ENCODE measurements around the gene CCDC40.

CCDC40 gene

GRCh38 chr17:80101011-80101945 is 64.8 kb downstream of the CCDC40 start, which contains the start of gene GAA:
Gene GAA, plus strand, starts transcription at chr17:80101581. Its CDS starts 3,006 bp downstream, at chr17:80104587.
- DNase-seq (ENCODE audit: low read depth in 1 of 2, low spot score in 1 of 2): peak; percentile 82 to 86

DNA sequence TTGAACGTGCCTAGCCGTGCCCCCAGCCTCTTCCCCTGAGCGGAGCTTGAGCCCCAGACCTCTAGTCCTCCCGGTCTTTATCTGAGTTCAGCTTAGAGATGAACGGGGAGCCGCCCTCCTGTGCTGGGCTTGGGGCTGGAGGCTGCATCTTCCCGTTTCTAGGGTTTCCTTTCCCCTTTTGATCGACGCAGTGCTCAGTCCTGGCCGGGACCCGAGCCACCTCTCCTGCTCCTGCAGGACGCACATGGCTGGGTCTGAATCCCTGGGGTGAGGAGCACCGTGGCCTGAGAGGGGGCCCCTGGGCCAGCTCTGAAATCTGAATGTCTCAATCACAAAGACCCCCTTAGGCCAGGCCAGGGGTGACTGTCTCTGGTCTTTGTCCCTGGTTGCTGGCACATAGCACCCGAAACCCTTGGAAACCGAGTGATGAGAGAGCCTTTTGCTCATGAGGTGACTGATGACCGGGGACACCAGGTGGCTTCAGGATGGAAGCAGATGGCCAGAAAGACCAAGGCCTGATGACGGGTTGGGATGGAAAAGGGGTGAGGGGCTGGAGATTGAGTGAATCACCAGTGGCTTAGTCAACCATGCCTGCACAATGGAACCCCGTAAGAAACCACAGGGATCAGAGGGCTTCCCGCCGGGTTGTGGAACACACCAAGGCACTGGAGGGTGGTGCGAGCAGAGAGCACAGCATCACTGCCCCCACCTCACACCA is 65.7 kb downstream of the CCDC40 start:
- DNase-seq (ENCODE audit: low read depth in 1 of 2, low spot score in 1 of 2): no peak

DNA sequence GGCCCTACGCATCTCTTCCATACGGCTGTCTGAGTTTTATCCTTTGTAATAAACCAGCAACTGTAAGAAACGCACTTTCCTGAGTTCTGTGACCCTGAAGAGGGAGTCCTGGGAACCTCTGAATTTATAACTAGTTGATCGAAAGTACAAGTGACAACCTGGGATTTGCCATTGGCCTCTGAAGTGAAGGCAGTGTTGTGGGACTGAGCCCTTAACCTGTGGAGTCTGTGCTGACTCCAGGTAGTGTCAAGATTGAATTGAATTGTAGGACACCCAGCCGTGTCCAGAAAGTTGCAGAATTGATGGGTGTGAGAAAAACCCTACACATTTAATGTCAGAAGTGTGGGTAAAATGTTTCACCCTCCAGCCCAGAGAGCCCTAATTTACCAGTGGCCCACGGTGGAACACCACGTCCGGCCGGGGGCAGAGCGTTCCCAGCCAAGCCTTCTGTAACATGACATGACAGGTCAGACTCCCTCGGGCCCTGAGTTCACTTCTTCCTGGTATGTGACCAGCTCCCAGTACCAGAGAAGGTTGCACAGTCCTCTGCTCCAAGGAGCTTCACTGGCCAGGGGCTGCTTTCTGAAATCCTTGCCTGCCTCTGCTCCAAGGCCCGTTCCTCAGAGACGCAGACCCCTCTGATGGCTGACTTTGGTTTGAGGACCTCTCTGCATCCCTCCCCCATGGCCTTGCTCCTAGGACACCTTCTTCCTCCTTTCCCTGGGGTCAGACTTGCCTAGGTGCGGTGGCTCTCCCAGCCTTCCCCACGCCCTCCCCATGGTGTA is 66.4 kb downstream of the CCDC40 start:
- no peak for DNase-seq (ENCODE audit: low read depth in 1 of 2, low spot score in 1 of 2)

- no peak for DNase-seq (ENCODE audit: low read depth in 1 of 2, low spot score in 1 of 2)
Measured at GRCh38 chr17:80103449-80104085, 67.1 kb downstream of the CCDC40 start.

DNA sequence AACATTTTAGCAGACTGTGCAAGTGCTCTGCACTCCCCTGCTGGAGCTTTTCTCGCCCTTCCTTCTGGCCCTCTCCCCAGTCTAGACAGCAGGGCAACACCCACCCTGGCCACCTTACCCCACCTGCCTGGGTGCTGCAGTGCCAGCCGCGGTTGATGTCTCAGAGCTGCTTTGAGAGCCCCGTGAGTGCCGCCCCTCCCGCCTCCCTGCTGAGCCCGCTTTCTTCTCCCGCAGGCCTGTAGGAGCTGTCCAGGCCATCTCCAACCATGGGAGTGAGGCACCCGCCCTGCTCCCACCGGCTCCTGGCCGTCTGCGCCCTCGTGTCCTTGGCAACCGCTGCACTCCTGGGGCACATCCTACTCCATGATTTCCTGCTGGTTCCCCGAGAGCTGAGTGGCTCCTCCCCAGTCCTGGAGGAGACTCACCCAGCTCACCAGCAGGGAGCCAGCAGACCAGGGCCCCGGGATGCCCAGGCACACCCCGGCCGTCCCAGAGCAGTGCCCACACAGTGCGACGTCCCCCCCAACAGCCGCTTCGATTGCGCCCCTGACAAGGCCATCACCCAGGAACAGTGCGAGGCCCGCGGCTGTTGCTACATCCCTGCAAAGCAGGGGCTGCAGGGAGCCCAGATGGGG is 68.0 kb downstream of the CCDC40 start:
- DNase-seq (ENCODE audit: low read depth in 1 of 2, low spot score in 1 of 2): no peak

GRCh38 chr17:80104956-80105375 is 68.5 kb downstream of the CCDC40 start:
- no peak for DNase-seq (ENCODE audit: low read depth in 1 of 2, low spot score in 1 of 2)

GRCh38 chr17:80105762-80106161 is 69.3 kb downstream of the CCDC40 start:
- no peak for DNase-seq (ENCODE audit: low read depth in 1 of 2, low spot score in 1 of 2)

DNA sequence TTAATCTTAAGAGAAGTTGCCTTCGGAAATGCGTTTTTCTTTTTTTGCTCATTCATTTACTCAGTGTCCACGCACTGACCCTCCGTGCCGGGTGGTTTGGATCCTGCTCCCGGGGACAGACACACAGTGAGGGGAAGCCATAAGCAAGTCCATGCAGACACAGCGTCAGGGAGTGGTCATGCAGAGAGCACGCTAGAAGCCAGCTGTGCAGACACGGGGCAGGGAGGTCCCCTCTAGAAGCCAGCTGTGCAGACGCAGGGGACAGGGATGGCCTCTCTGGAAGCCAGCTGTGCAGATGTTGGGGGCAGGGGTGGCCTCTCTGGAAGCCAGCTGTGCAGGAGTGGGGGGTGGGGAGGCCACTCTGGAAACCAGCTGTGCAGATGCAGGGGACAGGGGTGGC is 69.7 kb downstream of the CCDC40 start:
- no peak for DNase-seq (ENCODE audit: low read depth in 1 of 2, low spot score in 1 of 2)

DNA sequence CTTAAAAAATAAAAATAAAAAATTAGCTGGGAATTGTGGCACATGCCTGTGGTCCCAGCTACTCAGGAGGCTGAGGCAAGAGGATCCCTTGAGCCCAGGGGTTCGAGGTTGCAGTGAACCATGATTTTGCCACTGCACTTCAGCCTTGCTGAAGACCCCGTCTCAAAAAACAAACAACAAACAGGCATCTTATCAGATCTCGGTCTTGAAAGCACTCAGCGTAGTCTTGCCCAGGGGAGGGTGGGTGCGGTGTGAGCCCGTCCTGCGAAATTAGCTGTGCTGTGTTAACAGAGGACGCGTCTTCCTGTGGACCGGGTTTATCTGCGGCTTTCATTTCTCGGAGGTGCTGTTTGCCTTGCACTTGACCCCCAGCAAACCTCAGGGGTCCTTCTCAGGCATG is 70.3 kb downstream of the CCDC40 start:
- DNase-seq (ENCODE audit: low read depth in 1 of 2, low spot score in 1 of 2): no peak

- no peak for DNase-seq (ENCODE audit: low read depth in 1 of 2, low spot score in 1 of 2)
Measured at GRCh38 chr17:80107231-80108021, 71.0 kb downstream of the CCDC40 start.

GRCh38 chr17:80108036-80108971 is 71.9 kb downstream of the CCDC40 start:
- no peak for DNase-seq (ENCODE audit: low read depth in 1 of 2, low spot score in 1 of 2)

DNA sequence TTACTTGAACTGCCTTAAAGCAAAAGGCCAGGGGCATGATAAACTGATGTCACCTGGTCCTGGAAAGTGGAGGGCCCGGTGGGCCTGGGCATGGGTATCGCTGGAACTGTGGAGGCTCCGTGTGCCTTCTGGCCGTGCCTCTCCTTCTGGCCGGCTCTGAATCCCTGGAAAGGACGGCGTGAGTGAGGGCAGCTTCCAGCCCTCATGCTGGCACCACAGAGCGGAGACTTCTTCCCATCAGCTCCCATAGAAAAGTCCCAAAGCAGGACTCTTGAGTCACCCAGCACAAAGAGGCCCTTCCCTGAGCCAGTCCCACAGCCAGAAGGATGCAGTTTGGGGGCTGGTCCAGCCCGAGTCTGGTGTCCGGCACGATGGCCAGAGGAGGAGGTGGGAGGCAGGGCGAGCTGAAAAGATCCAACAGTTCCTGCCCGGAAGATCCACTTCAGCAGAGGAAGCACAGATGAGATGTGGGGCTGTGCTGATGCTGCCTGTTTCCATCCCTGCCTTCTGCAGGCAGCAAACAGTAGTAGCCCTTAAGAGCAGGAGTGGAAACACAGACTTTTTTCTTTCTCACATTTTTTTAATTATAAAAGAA is 72.7 kb downstream of the CCDC40 start:
- no peak for DNase-seq (ENCODE audit: low read depth in 1 of 2, low spot score in 1 of 2)

DNA sequence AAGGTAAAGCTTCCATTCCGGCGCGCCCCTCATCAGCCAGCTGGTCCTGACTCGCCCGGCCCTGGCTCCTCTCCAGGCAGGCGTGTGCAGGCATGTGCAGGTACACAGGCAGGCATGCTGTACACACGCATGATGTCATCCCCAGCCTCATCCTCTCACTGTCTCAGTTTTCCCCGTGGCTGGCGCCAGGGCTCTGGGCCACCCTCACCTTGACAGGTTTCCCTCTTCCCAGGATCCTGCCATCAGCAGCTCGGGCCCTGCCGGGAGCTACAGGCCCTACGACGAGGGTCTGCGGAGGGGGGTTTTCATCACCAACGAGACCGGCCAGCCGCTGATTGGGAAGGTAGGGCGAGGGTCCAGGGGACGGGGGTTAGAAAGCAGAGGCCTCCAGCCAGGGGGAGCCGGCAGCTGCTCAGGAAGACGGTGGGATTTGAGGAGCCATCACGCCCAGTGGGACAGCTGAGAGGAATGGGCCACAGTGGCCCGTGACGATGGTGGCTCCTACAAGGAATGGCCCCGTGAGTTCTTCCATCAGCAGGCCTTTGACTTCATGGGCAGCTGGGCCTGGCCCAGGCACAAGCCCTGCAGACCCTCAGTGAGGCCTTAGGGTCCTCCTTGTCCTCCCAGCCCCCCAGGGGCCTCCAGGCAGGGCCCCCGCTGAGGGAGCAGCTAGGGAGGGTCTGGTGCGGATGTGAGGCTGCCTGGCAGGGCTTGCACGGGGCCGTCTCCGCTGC is 73.4 kb downstream of the CCDC40 start:
- DNase-seq (ENCODE audit: low read depth in 1 of 2, low spot score in 1 of 2): no peak

- no peak for DNase-seq (ENCODE audit: low read depth in 1 of 2, low spot score in 1 of 2)
Measured at GRCh38 chr17:80110447-80110812, 74.0 kb downstream of the CCDC40 start.

- DNase-seq (ENCODE audit: low read depth in 1 of 2, low spot score in 1 of 2): no peak
Measured at GRCh38 chr17:80110927-80111701, 74.7 kb downstream of the CCDC40 start.

DNA sequence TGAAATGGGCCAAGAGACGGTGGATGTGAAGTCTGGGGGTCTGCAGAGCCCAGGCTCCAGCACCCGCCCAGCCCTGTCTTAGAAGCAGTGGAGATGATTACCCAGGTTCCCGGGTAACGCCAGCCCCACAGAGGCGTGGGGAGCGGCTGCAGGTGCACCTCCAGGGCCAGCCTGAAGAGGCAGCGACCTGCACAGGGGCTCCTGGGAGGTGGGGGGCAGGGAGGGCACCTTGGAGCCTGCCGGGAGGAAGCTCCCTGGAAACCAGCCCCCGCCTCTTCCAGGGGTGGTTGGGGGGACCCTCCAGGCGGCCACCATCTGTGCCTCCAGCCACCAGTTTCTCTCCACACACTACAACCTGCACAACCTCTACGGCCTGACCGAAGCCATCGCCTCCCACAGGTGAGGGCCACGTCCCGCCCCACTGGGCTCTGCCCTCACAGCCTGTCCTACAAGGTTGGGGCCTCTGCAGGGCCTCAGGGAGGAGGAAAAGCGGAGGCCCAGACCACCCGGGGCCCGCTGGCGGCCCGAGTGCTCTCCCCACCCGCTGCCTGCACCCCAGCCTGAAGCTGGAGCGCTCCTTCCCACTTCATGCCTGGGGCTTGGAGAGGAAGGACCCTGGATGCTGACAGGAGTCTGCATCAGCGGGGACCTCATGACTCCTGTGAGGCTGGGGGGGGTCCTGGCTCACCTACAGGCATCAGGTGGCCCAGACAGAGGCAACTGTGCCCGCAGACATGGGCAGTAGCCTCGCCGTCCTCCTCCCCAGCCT is 75.4 kb downstream of the CCDC40 start:
- no peak for DNase-seq (ENCODE audit: low read depth in 1 of 2, low spot score in 1 of 2)
